Suprapubic skin (tissue), 4 donors: Measurements from ENCODE around the gene ZNF567. TPM values are rescaled to one million over a fixed set of nuclear protein-coding genes. Genes with fewer than 3 reads are reported as not detected.
"Not testable (repeated sequence)": the region's sequence is repeated elsewhere in the genome, so short reads cannot be mapped to it uniquely, and the experiment has no call there.

Experiments used
- DNase-seq, 2 donors: peaks; one replicate each; pipeline ENCODE4 v3.0.0-alpha.2; 2019; ENCODE audit warnings: low spot score in 2 of 2
- H3K27ac ChIP-seq: fragments of 200-600 bp; sonication (generic); one replicate; pipeline ENCODE4 v1.5.1; 2019
- H3K27me3 ChIP-seq: fragments of 200-600 bp; sonication (generic); one replicate; pipeline ENCODE4 v1.5.1; 2019
- H3K36me3 ChIP-seq: fragments of 200-600 bp; sonication (generic); one replicate; pipeline ENCODE4 v1.5.1; 2019
- H3K4me1 ChIP-seq: fragments of 200-600 bp; sonication (generic); one replicate; pipeline ENCODE4 v1.5.1; 2019
- H3K4me3 ChIP-seq: fragments of 200-600 bp; sonication (generic); one replicate; pipeline ENCODE4 v1.5.1; 2019; ENCODE audit warnings: mild to moderate bottlenecking
- H3K9me3 ChIP-seq: fragments of 200-600 bp; sonication (generic); one replicate; pipeline ENCODE4 v1.5.1; 2019
- EP300 ChIP-seq: sonication (generic); formaldehyde crosslinking; IDR thresholded peaks from one replicate; pipeline ENCODE4 v1.6.1; 2017; ENCODE audit warnings: antibody characterized with exemption
- POLR2A ChIP-seq, 2 donors: fragments of 450-650 bp; IDR thresholded peaks; one replicate each; pipeline ENCODE4 v1.6.1; 2017; ENCODE audit warnings: antibody characterized with exemption in 2 of 2, mild to moderate bottlenecking in 2 of 2, moderate library complexity in 2 of 2
- POLR2AphosphoS5 ChIP-seq, 3 donors: sonication (generic); formaldehyde crosslinking; IDR thresholded peaks; one replicate each; pipeline ENCODE4 v1.6.1; 2017; ENCODE audit warnings: antibody characterized with exemption in 3 of 3
- WGBS: methylation state at CpG from one replicate; pipeline ENCODE4 v1.1.5; 2018; 5-methylcytosine and 5-hydroxymethylcytosine counted together
- total RNA-seq, 4 donors: library from RNA; depleted of rRNA; stranded (reverse); fragments of >200 nt; gene quantifications; one replicate each; pipeline ENCODE4 v1.1.0, GENCODE V29; 2016
- TF ChIP-seq, protein P1 (sequence below), 2 donors: fragments of 200-600 bp in 1 of 2; fragments of 450-650 bp in 1 of 2; sonication (generic) in 1 of 2; IDR thresholded peaks; one replicate each; pipeline ENCODE4 v1.5.1; 2016 to 2019; ENCODE audit warnings: antibody characterized with exemption in 2 of 2, mild to moderate bottlenecking in 1 of 2, moderate library complexity in 1 of 2

The ZNF567 gene
- total RNA-seq, 4 donors from 2014 or later = 7.0 to 19.8 (median 11.4) TPM

DNA sequence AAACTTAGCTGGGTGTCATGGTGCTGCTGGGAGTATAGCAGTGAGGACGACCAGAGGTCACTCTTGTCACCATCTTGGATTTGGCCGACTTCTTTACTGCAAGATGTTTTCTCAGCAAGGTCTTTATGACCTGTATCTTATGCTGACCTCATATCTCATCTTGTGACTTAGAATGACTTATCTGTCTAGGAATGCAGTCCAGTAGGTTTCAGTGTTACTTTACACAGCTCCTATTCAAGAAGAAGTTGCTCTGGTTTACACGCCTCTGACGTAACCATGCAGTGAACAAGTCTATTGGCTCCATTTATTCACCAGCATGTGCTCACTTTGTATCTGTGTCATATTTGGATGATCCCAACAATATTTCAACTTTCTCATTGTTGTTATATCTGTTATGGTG is 58.5 kb downstream of the ZNF567 start:
- H3K27ac ChIP-seq = no peak overlapping the region
- H3K36me3 ChIP-seq = peaks cover 49% of the 10 kb centered on the region
- TF ChIP-seq POLR2AphosphoS5 (IDR thresholded peaks at IDR 0.05) (no peak), EP300 (no peak), POLR2A (IDR thresholded peaks at IDR 0.05) (no peak)
- TF ChIP-seq, protein P1, sequence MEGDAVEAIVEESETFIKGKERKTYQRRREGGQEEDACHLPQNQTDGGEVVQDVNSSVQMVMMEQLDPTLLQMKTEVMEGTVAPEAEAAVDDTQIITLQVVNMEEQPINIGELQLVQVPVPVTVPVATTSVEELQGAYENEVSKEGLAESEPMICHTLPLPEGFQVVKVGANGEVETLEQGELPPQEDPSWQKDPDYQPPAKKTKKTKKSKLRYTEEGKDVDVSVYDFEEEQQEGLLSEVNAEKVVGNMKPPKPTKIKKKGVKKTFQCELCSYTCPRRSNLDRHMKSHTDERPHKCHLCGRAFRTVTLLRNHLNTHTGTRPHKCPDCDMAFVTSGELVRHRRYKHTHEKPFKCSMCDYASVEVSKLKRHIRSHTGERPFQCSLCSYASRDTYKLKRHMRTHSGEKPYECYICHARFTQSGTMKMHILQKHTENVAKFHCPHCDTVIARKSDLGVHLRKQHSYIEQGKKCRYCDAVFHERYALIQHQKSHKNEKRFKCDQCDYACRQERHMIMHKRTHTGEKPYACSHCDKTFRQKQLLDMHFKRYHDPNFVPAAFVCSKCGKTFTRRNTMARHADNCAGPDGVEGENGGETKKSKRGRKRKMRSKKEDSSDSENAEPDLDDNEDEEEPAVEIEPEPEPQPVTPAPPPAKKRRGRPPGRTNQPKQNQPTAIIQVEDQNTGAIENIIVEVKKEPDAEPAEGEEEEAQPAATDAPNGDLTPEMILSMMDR (IDR thresholded peaks at IDR 0.05) = no peak
- H3K9me3 ChIP-seq = peaks cover 90% of the 10 kb centered on the region
- 91% methylated on average over 4 of the region's 4 CpGs for WGBS
- no peak for DNase-seq
- H3K27me3 ChIP-seq = no peaks in the 10 kb centered on the region
- H3K4me3 ChIP-seq = no peak overlapping the region
- no peaks in the 10 kb centered on the region for H3K4me1 ChIP-seq

DNA sequence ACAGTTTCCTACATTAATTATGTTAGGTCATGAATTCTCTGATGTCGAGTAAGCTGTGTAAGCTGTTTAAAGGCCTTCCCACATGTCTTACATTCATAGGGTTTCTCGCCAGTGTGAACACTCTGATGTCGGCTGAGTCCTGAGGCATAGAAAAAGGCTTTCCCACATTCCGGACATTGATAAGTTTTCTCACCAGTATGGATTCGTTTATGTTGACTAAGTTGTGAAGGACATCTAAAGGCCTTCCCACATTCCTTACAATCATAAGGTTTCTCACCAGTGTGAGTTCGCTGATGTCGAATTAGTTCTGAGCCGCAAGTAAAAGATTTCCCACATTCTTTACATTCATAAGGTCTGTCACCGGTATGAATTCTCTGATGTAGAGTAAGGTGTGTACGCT is 60.3 kb downstream of the ZNF567 start:
- H3K4me1 ChIP-seq = no peaks in the 10 kb centered on the region
- WGBS = 96% methylated on average over 10 of the region's 10 CpGs
- H3K27ac ChIP-seq = no peak overlapping the region
- peaks cover 86% of the 10 kb centered on the region for H3K9me3 ChIP-seq
- no peak for DNase-seq
- no peak overlapping the region for H3K4me3 ChIP-seq
- peaks cover 57% of the 10 kb centered on the region for H3K36me3 ChIP-seq
- H3K27me3 ChIP-seq = no peaks in the 10 kb centered on the region
- TF ChIP-seq, protein P1 (IDR thresholded peaks at IDR 0.05) = no peak
- TF ChIP-seq POLR2A (IDR thresholded peaks at IDR 0.05) (no peak), POLR2AphosphoS5 (IDR thresholded peaks at IDR 0.05) (no peak), EP300 (no peak)

DNA sequence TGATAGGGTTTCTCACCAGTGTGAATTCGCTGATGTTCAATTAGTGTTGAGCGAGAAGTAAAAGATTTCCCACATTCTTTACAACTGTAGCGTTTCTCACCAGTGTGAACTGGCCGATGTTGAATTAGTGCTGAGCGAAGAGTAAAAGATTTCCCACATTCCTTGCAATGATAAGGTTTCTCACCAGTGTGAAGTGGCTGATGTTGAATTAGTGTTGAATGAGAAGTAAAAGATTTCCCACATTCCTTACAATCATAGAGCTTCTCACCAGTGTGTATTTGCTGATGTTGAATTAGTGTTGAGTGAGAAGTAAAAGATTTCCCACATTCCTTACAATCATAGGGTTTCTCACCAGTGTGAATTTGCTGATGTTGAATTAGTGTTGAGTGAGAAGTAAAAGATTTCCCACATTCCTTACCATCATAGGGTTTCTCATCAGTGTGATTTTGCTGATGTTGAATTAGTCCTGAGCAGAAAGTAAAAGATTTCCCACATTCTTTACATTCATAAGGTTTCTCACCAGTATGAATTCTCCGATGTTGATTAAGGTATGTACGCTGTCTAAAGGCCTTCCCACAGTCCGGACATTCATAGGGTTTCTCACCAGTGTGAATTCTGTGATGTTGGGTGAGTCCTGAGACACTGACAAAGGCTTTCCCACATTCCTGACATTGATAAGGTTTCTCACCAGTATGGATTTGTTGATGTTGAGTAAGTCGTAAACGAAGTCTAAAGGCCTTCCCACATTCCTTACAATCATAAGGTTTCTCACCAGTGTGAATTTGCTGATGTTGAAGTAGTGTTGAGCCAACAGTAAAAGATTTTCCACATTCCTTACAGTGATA is 61.2 kb downstream of the ZNF567 start:
- Histone ChIP-seq H3K27me3 (no peaks in the 10 kb centered on the region), H3K4me3 (no peak overlapping the region), H3K27ac (no peak overlapping the region), H3K36me3 (peaks cover 62% of the 10 kb centered on the region), H3K9me3 (peaks cover 82% of the 10 kb centered on the region), H3K4me1 (no peaks in the 10 kb centered on the region)
- 98% methylated on average over 10 of the region's 10 CpGs for WGBS
- no peak for DNase-seq
- TF ChIP-seq POLR2A (IDR thresholded peaks at IDR 0.05) (no peak), EP300 (no peak), POLR2AphosphoS5 (IDR thresholded peaks at IDR 0.05) (no peak)
- TF ChIP-seq, protein P1 (IDR thresholded peaks at IDR 0.05) = no peak

DNA sequence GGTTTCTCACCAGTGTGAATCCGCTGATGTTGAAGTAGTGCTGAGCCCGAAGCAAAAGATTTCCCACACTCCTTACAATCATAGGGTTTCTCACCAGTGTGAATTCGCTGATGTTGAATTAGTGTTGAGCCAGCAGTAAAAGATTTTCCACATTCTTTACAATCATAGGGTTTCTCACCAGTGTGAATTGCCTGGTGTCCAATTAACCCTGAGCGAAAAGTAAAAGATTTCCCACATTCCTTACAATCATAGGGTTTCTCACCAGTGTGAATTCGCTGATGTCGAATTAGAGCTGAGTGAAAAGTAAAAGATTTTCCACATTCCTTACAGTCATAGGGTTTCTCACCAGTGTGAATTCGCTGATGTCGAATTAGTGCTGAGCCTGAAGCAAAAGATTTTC is 62.2 kb downstream of the ZNF567 start:
- peaks cover 78% of the 10 kb centered on the region for H3K9me3 ChIP-seq
- 96% methylated on average over 8 of the region's 8 CpGs for whole genome bisulfite sequencing
- H3K4me1 ChIP-seq, H3K27ac ChIP-seq, H3K27me3 ChIP-seq, H3K4me3 ChIP-seq, DNase-seq: not testable (repeated sequence)
- H3K36me3 ChIP-seq = peaks cover 66% of the 10 kb centered on the region

DNA sequence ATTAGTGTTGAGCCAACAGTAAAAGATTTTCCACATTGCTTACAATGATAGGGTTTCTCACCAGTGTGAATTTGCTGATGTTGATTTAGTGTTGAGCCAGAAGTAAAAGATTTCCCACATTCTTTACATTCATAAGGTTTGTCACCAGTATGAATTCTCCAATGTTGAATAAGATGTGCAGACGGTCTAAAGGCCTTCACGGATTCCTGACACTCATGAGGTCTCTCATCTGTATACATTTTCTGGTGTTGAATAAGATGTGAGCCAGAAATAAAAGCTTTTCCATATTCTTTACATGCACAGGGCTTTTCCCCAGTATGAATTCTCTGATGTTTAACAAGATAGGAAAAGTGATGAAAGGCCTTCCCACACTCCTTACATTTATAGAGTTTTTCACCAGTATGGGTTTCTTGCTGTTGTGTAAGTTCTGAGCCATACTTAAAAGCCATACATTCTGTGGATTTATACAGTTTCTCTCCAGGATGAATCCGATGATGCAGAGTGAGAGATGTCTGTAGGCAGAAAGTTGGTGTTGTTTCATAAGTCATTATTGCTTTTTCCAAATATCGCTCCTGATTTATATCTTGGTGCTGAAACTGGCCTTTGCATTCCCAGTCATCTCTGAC is 62.8 kb downstream of the ZNF567 start:
- no peak for DNase-seq
- Histone ChIP-seq H3K36me3 (peaks cover 72% of the 10 kb centered on the region), H3K27ac (no peak overlapping the region), H3K4me1 (no peaks in the 10 kb centered on the region), H3K27me3 (no peaks in the 10 kb centered on the region), H3K9me3 (peaks cover 79% of the 10 kb centered on the region), H3K4me3 (no peak overlapping the region)
- TF ChIP-seq EP300 (no peak), POLR2A (IDR thresholded peaks at IDR 0.05) (no peak)
- TF ChIP-seq, protein P1 (IDR thresholded peaks at IDR 0.05) = no peak
- 96% methylated on average over 4 of the region's 4 CpGs for WGBS

Other genes starting within 250 kb of the ZNF567 start
- gene ZNF566, start 198.1 kb upstream of the ZNF567 start, total RNA-seq = 10 to 100 TPM in 1 of 4 donors, 1 to 10 TPM in 3; 6.4 to 24.4 (median 7.4) TPM
- 10 to 100 TPM in 3 of 4 donors, 1 to 10 TPM in 1; 5.1 to 24.4 (median 14.4) TPM for gene ZNF260, start 159.3 kb upstream of the ZNF567 start, total RNA-seq
- 10 to 100 TPM in 2 of 4 donors, 1 to 10 TPM in 2; 7.0 to 13.3 (median 10.7) TPM for gene ZNF529, start 114.3 kb upstream of the ZNF567 start, total RNA-seq
- 10 to 100 TPM in 1 of 4 donors, under 1 TPM in 3; 0.62 to 11.7 (median 0.86) TPM for gene ZNF382, start 82.3 kb upstream of the ZNF567 start, total RNA-seq
- 10 to 100 TPM in 1 of 4 donors, 1 to 10 TPM in 3; 5.5 to 13.5 (median 8.6) TPM for gene ZNF461, start 20.8 kb upstream of the ZNF567 start, total RNA-seq
- 10 to 100 TPM in 1 of 4 donors, 1 to 10 TPM in 3; 1.5 to 10.7 (median 4.8) TPM for gene ZNF850, start 85.2 kb downstream of the ZNF567 start, total RNA-seq
- 1 to 10 TPM; 3.2 to 7.2 (median 3.8) TPM for gene ZNF790, start 150.8 kb downstream of the ZNF567 start, total RNA-seq
- 10 to 100 TPM in 2 of 4 donors, 1 to 10 TPM in 2; 3.5 to 17.0 (median 9.1) TPM for gene ZNF345, start 163.3 kb downstream of the ZNF567 start, total RNA-seq
- gene ZNF829, start 228.7 kb downstream of the ZNF567 start, total RNA-seq = 1 to 10 TPM; 1.4 to 5.4 (median 3.7) TPM
- gene ZNF568, start 228.7 kb downstream of the ZNF567 start, total RNA-seq = 1 to 10 TPM; 5.2 to 7.5 (median 6.9) TPM